Body of pancreas (tissue), 4 donors: ENCODE measurements around the gene ASPHD2.

ENCODE experiments used
- POLR2A ChIP-seq, 3 donors: fragments of 450-650 bp; IDR thresholded peaks; one replicate each; pipeline ENCODE4 v1.6.1; 2016; ENCODE audit warnings: antibody characterized with exemption in 3 of 3, mild to moderate bottlenecking in 2 of 3
- TF ChIP-seq, protein P1 (sequence below), 7 experiments: fragments of 450-650 bp in 4 of 7; fragments of 200-600 bp in 3 of 7; sonication (generic) in 3 of 7; IDR thresholded peaks; one replicate each; pipeline ENCODE4 v1.5.1; 2016 to 2019; ENCODE audit warnings: antibody characterized with exemption in 7 of 7

DNA sequence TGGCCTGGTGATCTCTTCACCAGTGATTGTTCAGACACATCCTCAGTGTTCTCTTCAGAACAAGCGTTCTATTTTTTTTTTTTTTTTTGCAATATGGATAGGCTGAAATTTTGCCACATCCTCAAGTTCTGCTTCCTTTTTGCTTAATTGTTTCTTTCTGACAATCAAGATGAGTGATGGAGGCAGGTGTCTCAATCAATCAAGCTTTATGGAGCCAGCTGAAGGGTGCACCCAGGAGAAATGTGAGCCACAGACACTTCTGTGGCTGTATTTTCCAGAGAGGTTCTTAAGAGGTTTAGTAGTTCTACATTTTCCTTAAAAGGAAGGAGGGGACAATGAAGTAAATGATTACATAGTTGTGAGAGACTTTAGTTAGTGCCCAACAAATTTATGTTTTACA is 43.9 kb upstream of the ASPHD2 start:
- TF ChIP-seq POLR2A (IDR thresholded peaks at IDR 0.05): no peak
- TF ChIP-seq, protein P1, sequence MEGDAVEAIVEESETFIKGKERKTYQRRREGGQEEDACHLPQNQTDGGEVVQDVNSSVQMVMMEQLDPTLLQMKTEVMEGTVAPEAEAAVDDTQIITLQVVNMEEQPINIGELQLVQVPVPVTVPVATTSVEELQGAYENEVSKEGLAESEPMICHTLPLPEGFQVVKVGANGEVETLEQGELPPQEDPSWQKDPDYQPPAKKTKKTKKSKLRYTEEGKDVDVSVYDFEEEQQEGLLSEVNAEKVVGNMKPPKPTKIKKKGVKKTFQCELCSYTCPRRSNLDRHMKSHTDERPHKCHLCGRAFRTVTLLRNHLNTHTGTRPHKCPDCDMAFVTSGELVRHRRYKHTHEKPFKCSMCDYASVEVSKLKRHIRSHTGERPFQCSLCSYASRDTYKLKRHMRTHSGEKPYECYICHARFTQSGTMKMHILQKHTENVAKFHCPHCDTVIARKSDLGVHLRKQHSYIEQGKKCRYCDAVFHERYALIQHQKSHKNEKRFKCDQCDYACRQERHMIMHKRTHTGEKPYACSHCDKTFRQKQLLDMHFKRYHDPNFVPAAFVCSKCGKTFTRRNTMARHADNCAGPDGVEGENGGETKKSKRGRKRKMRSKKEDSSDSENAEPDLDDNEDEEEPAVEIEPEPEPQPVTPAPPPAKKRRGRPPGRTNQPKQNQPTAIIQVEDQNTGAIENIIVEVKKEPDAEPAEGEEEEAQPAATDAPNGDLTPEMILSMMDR (IDR thresholded peaks at IDR 0.05): no peak
